Esophagus (tissue), 2 donors: ENCODE measurements around the gene SBK3. TPM values are rescaled to one million over a fixed set of nuclear protein-coding genes. Genes with fewer than 3 reads are reported as not detected.

ENCODE experiments used
- H3K27ac ChIP-seq, 2 donors: one replicate each; pipeline ENCODE4 v1.5.1; 2013; ENCODE audit warnings: low read depth in 2 of 2, mild to moderate bottlenecking in 2 of 2, inconsistent platforms in 1 of 2, low read length in 1 of 2, moderate library complexity in 1 of 2
- H3K27me3 ChIP-seq, 2 donors: one replicate each; pipeline ENCODE4 v1.6.1; 2013; ENCODE audit warnings: low read length in 2 of 2, control low read depth in 1 of 2, mild to moderate bottlenecking in 1 of 2; ENCODE audit not compliant: insufficient read depth in 2 of 2, control insufficient read depth in 1 of 2
- H3K36me3 ChIP-seq, 2 donors: one replicate each; pipeline ENCODE4 v1.6.1; 2013; ENCODE audit warnings: low read length in 1 of 2; ENCODE audit not compliant: control insufficient read depth in 2 of 2, insufficient read depth in 2 of 2
- H3K4me1 ChIP-seq, 2 donors: one replicate each; pipeline ENCODE4 v1.6.1; 2013; ENCODE audit warnings: low read length in 1 of 2; ENCODE audit not compliant: control insufficient read depth in 2 of 2, insufficient read depth in 2 of 2
- H3K4me3 ChIP-seq, 2 donors: one replicate each; pipeline ENCODE4 v1.5.1; 2013; ENCODE audit warnings: low read length in 2 of 2, mild to moderate bottlenecking in 2 of 2, low read depth in 1 of 2, moderate library complexity in 1 of 2
- H3K9me3 ChIP-seq, 2 donors: one replicate each; pipeline ENCODE4 v1.6.1; 2013; ENCODE audit warnings: mild to moderate bottlenecking in 2 of 2, low read depth in 1 of 2, low read length in 1 of 2, moderate library complexity in 1 of 2; ENCODE audit not compliant: control insufficient read depth in 2 of 2, insufficient read depth in 1 of 2
- whole genome bisulfite sequencing, 2 donors: extraction: QIAGEN DNeasy Blood & Tissue Kit; methylation state at CpG; one replicate each; pipeline ENCODE4 v1.1.7; 2013; 5-methylcytosine and 5-hydroxymethylcytosine counted together
- polyA plus RNA-seq, 2 donors: library from polyadenylated mRNA; stranded (reverse); fragments of 200-250 nt; gene quantifications; one replicate each; pipeline ENCODE4 v1.2.3, GENCODE V29; 2013
- donor health status: healthy with polysubstance abuse.
- donor health status: Bipolar disorder and iron deficiency.

The SBK3 gene, protein sequence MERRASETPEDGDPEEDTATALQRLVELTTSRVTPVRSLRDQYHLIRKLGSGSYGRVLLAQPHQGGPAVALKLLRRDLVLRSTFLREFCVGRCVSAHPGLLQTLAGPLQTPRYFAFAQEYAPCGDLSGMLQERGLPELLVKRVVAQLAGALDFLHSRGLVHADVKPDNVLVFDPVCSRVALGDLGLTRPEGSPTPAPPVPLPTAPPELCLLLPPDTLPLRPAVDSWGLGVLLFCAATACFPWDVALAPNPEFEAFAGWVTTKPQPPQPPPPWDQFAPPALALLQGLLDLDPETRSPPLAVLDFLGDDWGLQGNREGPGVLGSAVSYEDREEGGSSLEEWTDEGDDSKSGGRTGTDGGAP
- polyA plus RNA-seq = under 1 TPM; 0.09 to 0.18 TPM

DNA sequence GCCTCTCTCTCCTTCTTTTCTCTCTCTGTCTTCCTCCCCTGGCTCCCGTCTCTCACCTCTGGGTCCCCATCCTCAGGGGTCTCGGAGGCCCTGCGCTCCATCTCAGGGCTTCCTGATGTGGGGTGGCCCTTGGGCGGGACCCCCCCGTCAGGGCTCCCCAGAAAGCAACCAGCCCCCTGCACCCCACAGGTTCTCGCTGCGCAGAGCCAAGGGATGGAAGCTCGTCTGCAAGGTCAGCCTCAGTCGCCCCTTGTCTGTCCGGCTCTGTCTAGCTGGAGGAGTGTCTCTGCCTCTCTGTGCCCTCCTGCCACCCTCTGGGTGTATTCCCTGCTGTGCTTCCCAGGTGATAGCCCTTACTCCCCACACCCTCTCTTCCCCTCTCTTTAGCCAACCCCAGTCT, at the start of gene SBK3:
SBK3 (minus strand) TSS at position 101 of the 400 bp plus-strand sequence; CDS start at position 101, 0 bp downstream.
- H3K4me3 ChIP-seq = no peak within 1 kb of the TSS
- H3K9me3 ChIP-seq = no peaks in the 10 kb centered on the region
- H3K27me3 ChIP-seq = peaks cover 0 to 4% of the 10 kb centered on the region in 2 donors
- H3K27ac ChIP-seq = no peak within 1 kb of the TSS
- 81 to 85% methylated on average over 10 of the region's 10 CpGs for WGBS, 2 donors
- H3K4me1 ChIP-seq = peaks cover 5 to 8% of the 10 kb centered on the region in 2 donors
- H3K36me3 ChIP-seq = no peaks in the 10 kb centered on the region

DNA sequence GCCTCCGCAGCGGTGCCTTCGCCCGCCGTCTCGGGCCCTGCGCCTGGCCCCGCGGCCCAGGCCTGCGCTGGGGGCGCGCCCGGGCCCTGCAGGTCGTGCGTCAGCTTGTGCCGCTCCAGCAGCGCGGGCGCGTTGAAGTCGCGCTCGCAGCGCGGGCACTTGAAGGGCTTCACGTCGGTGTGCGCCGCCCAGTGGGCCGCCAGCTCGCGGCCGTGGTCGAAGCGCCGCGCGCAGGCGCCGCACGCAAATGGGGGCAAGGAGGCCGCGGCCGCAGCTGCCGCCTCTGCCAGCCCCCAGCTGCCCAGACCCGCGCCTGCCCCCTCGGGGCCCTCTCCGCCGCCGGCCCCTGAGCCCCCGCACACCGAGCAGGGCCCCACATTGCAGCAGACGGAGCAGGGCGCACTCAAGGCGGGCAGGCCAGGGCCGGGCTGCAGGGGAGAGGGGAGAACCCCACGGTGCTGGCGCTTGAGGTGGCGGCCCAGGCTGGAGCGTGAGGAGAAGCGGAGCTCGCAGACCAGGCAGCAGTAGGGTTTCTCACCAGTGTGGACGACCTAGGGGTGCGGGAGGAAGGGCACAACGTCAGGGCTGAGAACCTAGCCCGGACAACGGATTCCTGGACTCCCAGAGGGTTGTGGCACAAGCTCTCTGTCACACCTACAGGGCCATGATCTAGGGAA, 47.9 kb upstream of the SBK3 start:
- peaks cover 0 to 19% of the 10 kb centered on the region in 2 donors for H3K36me3 ChIP-seq
- no peak overlapping the region for H3K4me3 ChIP-seq
- no peaks in the 10 kb centered on the region for H3K4me1 ChIP-seq
- WGBS, 2 donors = 85 to 86% methylated on average over 59 to 68 of the region's 68 CpGs
- H3K27ac ChIP-seq = no peak overlapping the region
- no peaks in the 10 kb centered on the region for H3K9me3 ChIP-seq
- H3K27me3 ChIP-seq = no peaks in the 10 kb centered on the region

DNA sequence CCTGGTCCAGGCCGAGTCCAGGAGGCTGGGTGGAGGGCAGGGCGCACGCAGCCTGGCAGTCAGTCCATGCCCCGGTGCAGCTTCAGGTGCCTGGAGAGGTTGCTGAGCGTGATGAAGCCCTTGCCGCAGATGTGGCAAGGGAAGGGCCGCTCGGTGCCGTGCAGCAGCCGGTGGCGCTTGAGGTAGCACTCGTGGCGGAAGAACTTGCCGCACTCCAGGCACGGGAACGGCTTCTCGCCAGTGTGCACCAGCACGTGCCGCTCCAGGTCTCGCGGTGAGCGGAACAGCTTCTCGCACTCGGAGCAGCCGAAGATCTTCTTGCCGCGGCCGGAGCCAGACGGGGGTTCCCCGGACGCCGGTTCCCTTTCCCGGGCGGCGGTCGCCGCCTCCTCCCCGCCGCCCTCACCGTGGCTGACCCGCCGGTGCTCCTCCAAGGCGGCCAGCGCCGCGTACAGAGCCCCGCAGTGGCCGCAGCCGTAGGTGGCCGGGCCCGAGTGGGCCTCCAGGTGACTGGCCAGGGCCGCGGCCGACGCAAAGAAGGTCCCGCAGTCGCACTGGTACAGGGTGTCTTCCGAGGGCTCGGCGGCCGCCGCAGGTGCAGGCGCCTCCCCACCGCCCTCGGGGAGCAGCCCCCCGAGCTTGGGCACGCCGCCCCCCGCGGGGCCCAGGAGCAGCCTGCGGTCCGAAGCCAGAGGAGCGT, 47.2 kb upstream of the SBK3 start:
- Histone ChIP-seq H3K36me3 (peaks cover 0 to 19% of the 10 kb centered on the region in 2 donors), H3K4me3 (no peak overlapping the region), H3K27ac (no peak overlapping the region), H3K27me3 (no peaks in the 10 kb centered on the region), H3K4me1 (no peaks in the 10 kb centered on the region), H3K9me3 (no peaks in the 10 kb centered on the region)
- WGBS, 2 donors = 92 to 96% methylated on average over 44 to 73 of the region's 73 CpGs

GRCh38 chr19:55591555-55591954, 46.2 kb upstream of the SBK3 start:
- 83 to 85% methylated on average over 10 of the region's 10 CpGs for WGBS, 2 donors
- Histone ChIP-seq H3K4me1 (peaks cover 0 to 7% of the 10 kb centered on the region in 2 donors), H3K27ac (no peak overlapping the region), H3K9me3 (no peaks in the 10 kb centered on the region), H3K36me3 (peaks cover 0 to 15% of the 10 kb centered on the region in 2 donors), H3K27me3 (no peaks in the 10 kb centered on the region), H3K4me3 (no peak overlapping the region)

DNA sequence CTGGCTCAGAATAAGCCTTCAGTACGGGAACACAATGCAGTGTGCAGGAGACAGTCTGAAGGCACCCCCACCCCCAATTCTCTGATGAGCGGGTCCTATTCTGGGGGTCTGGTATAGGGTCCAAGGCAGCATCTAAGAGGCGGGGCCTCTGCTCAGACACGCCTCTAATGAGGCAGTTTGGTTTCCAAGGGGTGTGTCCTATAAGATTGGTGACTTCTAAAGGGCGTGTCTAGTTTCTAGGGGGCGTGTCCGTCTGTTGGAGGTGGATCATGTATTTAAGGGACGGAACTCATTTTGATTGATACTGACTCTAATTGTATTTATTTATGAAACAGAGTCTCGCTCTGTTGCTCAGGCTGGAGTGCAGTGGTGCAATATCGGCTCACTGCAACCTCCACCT, 45.3 kb upstream of the SBK3 start:
- Histone ChIP-seq H3K27me3 (no peaks in the 10 kb centered on the region), H3K9me3 (no peaks in the 10 kb centered on the region), H3K36me3 (peaks cover 0 to 11% of the 10 kb centered on the region in 2 donors), H3K4me3 (no peak overlapping the region), H3K4me1 (peaks cover 5 to 7% of the 10 kb centered on the region in 2 donors), H3K27ac (no peak overlapping the region)
- 81 to 85% methylated on average over 10 of the region's 10 CpGs for WGBS, 2 donors

GRCh38 chr19:55590109-55590508, 44.8 kb upstream of the SBK3 start:
- Histone ChIP-seq H3K27me3 (no peaks in the 10 kb centered on the region), H3K27ac (no peak overlapping the region), H3K4me1 (peaks cover 5 to 7% of the 10 kb centered on the region in 2 donors), H3K9me3 (no peaks in the 10 kb centered on the region), H3K36me3 (peaks cover 0 to 8% of the 10 kb centered on the region in 2 donors), H3K4me3 (no peak overlapping the region)
- WGBS, 2 donors = 51 to 56% methylated on average over 7 of the region's 7 CpGs

DNA sequence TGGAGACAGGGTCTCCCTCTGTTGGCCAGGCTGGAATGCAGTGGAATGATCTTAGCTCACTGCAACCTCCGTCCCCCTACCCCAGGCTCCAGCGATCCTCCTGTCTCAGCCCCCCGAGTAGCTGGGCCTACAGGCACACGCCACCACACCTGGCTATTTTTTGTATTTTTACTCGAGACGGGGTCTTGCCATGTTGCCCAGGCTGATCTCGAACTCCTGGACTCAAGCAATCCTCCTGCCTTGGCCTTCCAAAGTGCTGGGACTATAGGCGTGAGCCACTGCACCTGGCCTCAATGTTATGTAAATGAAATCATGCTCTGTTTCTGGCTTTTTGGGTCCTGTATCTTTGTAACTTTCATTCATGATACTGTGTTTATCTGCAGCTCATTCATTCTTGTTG, 43.4 kb upstream of the SBK3 start:
- Histone ChIP-seq H3K27ac (no peak overlapping the region), H3K36me3 (peaks cover 0 to 8% of the 10 kb centered on the region in 2 donors), H3K27me3 (no peaks in the 10 kb centered on the region), H3K4me3 (no peak overlapping the region), H3K9me3 (no peaks in the 10 kb centered on the region), H3K4me1 (peaks cover 5 to 7% of the 10 kb centered on the region in 2 donors)
- 91 to 92% methylated on average over 8 of the region's 8 CpGs for WGBS, 2 donors

- Histone ChIP-seq H3K27ac (no peak overlapping the region), H3K9me3 (no peaks in the 10 kb centered on the region), H3K4me1 (peaks cover 6 to 7% of the 10 kb centered on the region in 2 donors), H3K36me3 (no peaks in the 10 kb centered on the region), H3K27me3 (no peaks in the 10 kb centered on the region), H3K4me3 (peak overlapping the region; percentile 27 to 28)
- WGBS, 2 donors = 1 to 2% methylated on average over 40 of the region's 40 CpGs
These were observed 41.8 kb upstream of the SBK3 start for GRCh38 chr19:55586976-55587668.
